AG20443 (cell line): ENCODE data around the gene BRMS1.
A peak's percentile ranks its signal among the peaks of the same experiment; 100 is the strongest.
"Not testable (repeated sequence)": the region's sequence is repeated elsewhere in the genome, so short reads cannot be mapped to it uniquely, and the experiment has no call there.

Experiments
- DNase-seq: peaks from one replicate; pipeline ENCODE4 v3.0.0; 2012; ENCODE audit warnings: low spot score, mixed read lengths

The BRMS1 gene, protein sequence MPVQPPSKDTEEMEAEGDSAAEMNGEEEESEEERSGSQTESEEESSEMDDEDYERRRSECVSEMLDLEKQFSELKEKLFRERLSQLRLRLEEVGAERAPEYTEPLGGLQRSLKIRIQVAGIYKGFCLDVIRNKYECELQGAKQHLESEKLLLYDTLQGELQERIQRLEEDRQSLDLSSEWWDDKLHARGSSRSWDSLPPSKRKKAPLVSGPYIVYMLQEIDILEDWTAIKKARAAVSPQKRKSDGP

DNA sequence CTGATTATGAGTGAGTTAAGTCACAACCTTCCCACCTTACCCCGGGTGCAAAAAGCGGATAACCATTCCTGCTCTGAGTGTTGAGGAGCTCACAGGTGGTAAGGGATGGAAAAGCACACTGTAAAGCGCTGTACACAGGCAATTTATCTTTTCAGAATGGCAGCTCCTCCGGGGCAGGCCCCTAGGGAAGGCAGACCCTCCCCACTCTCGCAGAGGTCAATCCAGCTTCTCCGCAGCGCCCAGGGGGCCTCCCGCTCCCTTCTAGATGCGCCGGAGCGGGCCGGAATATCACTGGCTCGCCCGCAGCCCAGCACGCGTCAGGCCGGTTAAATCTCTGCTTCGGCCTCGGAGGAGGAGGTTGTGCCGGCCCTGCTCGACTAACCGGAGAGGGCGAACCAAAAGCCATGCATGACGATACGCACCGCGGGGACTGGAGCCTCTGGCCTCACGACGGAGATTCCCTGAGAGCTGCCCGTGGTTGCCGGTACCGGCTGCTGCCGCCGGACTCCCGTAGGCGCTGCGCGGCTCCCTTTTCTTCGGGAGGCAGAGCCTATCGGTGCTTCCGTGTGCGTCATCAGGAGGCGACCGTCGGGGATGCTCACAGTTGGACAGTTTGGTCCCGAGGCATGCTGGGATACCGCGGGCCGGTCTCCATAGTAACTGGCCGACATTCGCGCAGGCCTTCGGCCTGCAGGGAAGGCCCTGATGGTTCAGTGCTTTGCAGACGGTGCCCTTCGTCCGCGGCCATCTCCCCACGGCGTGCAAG is at the start of gene BRMS1:
Gene BRMS1 (minus strand): TSS at position 555 of the 766 bp plus-strand sequence. CDS start 2,870 bp downstream, outside the sequence.
- DNase-seq: peak; percentile 95

DNA sequence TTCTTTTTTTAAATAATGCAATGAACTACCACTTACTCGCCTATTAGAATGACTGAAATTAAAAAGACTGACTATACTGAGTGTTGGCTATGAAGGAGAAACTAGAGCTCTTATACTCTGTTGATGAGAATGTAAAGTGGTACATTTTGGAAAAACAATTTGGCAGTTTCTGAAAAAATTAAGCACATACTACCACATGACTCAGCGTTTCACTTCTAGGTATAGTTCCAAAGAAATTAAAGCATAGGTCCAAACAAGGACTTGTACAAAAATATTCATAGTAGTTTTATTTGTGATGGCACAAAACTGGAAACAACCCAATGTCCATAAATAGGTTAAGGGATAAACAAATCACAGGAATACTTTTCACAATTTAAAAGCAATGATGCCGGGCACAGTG is 49.0 kb upstream of the BRMS1 start:
- no peak for DNase-seq

DNA sequence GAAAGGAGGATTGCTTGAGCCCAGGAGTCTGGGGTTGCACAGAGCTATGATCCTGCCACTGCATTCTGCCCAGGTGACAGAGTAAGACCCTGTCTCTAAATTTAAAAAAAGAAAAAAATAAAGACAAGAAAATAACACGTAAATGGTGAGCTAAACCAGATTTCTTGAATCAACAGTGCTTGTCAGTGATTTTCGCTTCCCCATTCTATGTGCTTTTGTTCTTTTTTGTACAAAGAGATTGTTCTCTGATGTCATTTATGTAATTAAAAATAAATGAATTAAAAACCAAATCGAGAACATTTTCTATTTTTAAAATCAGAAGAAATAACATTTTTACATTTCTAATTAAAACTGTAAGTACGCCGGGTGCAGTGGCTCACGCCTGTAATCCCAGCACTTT is 46.4 kb upstream of the BRMS1 start:
- no peak for DNase-seq

DNA sequence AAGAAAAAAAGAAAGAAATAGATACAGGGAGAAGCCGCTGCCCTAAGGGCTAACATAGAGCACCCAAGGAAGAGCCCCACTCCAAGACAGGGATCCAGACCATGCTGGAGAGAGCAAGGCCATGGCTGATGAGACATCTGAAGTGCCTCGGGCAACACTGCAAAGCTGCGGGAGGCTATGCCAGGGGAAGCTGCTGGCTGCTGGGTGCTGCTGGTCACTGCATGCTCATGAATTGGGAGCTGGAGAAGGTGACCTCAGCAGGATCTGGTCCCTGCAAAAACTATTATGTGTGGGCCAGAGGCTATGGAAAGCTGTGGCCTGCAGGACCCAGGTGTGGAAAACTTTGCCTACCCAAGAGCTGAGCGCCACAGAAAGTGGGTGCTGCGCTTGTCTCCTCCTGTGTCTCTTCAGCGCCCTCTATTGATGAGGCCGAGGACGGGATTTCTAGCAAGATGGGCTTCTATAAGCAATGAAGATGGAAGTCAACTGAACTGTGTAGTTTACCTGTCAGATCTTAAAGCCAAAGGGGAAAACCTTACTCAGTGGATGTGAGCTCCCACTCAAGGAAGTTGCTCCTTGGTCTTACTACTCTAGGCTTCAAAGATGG is 44.0 kb upstream of the BRMS1 start:
- peak; percentile 69 for DNase-seq

DNA sequence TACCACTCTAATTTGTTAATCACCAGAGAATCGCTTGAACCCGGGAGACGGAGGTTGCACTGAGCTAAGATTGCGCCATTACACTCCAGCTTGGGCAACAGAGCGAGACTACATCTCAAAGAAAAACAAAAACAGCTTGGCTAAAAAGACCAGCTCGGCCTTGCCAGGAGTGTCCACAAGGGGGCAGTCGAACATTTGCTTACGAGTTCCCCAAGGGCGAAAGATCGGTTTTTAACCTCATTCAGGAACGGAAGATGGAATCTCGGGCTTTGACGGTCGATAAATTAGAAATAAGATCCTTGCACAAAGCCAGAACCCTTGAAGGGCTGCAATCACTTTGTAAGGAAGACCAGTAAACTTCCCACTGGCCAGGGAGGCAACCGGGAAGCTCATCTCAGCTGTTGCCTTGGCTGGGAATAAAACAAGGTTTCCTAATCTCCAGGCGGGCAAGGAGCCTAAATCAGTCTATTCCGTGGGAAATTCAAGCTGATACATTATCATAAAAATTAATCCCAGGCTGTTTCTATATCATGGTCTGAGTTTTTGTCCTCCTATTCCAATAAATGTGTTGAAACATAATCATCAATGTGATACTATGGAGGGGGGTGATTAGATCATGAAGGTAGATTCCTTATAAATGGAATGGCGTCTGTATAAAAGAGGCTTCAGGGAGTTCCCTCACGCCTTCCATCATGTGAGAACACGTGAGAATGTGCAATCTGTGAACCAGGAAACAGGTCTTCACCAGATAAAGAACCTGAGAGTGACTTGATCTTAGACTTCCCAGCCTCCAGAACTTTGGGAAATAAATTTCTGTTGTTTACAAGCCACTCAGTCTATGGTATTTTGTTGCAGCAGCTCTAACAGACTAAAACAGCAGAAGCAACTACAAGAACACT is 41.5 kb upstream of the BRMS1 start:
- DNase-seq: peak; percentile 77

DNA sequence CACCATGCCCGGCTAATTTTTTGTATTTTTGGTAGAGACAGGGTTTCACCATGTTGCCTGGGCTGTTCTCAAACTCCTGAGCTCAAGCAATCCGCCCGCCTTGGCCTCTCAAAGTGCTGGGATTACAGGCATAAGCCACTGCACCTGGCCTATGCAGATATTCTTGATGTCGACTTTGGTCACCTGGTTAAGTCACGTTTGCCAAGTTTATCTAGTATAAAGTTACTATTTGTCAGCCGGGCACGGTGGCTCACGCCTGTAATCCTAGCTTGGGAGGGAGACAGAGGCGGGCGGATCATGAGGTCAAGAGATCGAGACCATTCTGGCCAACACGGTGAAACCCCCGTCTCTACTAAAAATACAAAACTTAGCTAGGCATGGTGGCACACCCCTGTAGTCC is 39.4 kb upstream of the BRMS1 start:
- DNase-seq: not testable (repeated sequence)

DNA sequence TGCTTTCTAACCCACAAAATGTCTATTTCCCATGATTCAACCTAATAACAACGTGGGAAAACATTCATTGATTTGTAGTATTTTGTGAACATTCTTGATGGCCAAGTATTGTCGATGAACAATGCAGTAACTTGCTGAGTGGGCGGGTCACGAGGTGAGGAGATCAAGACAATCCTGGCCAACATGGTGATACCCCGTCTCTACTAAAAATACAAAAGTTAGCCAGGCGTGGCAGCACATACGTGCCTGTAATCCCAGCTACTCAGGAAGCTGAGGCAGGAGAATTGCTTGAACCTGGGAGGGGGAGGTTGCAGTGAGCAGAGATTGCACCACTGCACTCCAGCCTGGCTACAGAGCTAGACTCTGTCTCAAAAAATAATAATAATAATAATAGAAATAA is 35.4 kb upstream of the BRMS1 start:
- not testable (repeated sequence) for DNase-seq

DNA sequence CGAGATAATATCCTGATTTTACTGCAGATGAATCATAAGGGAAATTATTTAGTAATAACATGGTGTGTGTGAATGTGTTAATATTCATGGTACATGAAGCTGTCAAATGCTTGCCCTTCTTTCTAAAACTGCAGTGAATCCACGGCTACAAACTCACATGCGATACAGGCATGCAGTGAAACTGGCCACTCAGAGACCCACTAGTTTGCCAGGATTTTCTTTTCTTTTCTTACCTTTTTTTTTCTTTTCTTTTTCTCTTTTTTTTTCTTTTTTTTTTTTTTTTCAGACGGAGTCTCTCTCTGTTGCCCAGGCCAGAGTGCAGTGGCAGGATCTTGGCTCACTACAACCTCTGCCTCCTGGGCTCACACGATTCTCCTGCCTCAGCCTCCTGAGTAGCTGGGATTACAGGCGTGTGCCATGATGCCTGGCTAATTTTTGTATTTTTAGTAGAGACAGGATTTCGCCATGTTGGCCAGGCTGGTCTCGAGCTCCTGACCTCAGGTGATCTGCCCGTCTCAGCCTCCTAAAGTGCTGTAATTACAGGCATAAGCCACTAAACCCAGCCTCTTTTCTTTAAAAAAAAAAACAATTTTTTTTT is 28.9 kb upstream of the BRMS1 start:
- not testable (repeated sequence) for DNase-seq

DNA sequence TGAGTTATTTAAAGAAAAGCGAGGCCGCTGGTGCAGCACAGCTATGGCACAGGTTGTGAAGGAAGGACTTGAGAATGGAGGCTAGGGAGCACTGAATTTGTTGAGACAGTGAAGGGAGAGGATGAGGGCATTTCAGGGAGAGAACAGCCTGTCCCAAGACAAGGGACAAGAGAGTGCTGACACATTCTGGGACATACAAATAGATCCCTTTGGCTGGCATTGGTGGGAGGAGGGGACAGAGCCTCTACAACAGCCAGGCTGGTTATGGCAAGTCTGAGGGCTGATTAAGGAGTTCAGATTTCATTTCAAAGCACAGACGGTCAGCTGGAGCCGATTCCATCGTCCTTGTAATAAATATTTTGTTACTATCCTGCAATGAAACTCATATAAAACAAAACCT is 28.4 kb upstream of the BRMS1 start:
- no peak for DNase-seq

DNA sequence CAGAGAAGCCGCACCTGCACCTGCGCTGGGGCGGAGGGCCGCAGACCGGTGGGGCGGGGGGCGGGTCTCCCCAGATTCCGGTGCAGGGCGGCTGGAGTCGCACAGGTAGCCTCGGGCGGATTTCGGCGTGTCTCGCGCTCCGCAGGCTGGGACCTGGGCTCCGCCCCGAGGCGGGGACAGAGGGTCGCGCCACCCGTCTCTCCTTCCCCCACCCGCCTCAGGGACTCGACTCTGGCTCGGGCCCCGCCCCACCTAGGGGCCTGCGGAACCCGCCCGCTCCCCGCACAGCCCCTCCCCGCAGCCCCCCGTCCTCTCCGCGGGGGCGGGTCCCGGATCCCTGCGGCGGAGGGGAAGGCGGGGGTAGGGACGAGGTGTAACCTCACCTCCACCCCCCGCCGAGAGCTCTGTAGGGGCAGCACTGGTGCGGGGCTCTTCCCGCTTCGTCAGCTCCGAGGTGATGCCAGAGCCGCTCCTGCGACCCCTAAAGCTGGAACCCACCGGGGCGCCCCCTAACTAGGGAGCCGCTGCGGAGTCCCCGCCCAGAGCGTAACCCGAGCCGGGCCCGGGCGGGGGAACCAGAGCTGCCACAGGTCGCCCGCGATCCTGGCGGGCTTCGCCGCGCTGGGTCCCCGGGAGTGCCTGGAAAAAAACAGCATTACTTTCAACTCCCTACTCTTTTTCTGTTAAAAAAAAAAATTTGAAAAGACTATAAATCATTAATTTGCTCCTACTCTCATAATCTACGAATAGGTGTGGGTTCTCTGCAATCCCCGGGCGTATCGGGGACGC is 26.9 kb upstream of the BRMS1 start, which contains the start of gene SLC29A2:
Gene SLC29A2 (minus strand): TSS at position 134 of the 789 bp plus-strand sequence. CDS start 169 bp downstream, outside the sequence.
- peak; percentile 45 for DNase-seq

DNA sequence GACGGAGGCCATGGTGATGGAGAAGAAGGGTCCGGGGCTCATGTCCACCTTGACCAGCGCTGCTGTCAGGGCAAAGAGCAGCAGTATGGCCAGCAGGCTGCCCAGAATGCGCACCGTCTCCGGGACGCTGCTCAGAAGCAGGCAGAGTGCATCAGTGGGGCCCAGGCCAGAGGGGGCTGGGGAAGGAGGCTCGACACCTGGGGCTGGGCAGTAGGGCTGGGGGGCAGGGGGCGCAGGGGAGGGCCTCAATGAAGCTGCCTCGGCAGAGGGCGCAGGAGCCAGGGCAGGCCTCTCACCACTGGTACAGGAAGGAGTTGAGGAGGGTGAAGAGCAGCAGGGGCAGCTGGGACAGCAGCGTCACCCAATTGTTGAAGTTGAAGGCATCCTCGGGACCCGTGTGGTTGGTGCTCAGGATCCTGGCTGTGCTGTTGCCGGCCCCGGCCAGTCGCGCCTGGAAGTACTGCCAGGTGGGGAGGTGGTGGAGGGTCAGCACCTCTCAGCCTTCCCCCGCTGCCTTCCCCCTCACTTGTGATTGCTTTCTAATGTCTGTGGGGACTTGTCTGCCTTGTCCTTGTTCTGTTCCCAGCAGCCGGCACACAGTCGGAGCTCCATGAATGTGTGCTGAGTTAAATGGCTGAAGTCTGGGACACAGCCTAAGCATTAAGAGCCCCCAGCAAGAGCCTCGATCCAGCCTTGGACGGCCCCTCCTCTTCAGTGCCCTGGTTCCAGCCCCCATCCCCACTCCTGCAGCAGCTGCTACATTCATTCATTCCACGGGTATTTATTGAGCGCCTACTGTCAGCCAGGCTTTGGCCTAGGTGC is 24.4 kb upstream of the BRMS1 start:
- no peak for DNase-seq

DNA sequence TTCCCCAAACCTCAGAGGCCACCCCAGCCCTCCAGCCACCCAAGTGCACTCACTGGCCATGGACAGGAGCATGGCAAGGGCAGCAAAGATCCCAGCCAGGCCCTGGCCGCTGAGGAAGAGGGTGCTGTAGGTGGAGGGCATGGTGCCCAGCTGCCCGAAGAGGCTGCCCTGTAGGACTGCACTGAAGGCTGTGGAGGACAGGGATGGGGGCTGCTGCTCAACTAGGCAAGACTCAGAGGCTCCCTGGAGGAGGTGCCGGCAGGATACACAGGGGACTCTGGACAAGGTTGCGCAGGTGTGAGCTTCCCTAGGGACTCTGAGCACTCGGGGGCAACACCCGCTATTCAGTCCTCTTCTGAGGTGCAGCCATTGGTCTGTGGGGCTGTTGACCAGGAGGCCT is 23.6 kb upstream of the BRMS1 start:
- DNase-seq: no peak

DNA sequence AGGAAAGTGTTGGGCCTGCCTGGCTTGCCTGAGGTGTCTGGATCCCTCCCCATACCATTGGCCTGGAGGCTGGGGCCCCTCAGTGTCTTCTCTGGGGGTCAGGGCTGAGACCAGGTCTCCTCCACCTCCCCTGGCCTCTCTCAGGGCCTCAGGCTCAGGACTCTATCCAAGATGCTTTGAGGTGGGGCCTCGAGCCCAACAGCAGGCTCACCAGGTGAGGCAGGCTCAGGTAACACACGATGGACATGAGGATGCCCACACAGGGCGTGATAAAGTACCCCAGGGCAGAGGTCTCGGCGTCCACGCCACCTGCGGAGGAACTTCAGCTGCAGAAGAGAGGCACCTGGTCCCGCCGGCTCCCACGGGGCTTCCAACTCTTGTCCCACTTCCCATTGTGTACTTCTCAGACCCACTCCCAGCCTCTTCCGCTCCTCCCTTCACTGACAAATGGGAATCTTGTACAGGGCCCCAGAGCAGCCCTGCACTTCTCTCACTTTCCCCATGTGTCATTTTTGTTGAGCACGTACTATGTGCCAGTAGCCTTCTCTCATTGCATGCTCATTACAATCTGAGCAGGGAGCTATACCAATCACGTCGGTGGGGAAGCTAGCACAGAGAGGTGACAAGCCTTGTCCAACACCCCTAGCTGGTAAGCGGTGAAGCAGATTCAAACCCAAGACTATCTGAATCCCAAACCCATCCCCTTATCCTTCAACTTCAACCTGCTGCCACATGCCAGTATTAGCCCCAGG is 22.8 kb upstream of the BRMS1 start:
- no peak for DNase-seq

DNA sequence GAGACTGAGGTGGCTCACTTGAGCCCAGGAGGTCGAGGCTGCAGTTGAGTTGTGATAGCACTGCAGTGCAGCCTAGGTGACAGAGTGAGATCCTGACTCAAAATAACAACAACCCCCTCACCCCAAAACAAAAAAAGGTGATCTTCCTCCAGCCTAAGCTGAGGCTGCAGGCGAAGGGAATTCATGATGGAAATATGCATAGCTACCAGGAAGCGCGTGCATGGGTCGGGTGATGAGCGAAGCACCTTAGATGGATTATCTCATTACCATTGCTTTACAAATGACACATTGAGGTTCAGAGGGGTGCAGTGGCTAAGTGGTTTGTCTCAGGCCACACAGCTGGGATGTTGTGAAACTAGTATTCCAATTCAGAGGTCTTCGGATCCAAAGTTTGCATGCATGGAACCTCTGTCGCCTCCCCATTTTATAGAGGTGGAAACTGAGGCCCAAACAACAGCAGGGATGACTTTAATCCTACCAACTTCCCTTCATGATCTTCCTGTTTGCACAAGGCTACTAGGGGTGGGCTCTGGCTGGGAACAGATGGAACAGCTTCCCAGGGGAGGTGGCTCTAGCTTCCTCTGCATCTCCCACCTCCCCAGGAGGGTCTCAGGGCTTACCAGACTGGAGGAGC is 22.1 kb upstream of the BRMS1 start:
- DNase-seq: no peak

DNA sequence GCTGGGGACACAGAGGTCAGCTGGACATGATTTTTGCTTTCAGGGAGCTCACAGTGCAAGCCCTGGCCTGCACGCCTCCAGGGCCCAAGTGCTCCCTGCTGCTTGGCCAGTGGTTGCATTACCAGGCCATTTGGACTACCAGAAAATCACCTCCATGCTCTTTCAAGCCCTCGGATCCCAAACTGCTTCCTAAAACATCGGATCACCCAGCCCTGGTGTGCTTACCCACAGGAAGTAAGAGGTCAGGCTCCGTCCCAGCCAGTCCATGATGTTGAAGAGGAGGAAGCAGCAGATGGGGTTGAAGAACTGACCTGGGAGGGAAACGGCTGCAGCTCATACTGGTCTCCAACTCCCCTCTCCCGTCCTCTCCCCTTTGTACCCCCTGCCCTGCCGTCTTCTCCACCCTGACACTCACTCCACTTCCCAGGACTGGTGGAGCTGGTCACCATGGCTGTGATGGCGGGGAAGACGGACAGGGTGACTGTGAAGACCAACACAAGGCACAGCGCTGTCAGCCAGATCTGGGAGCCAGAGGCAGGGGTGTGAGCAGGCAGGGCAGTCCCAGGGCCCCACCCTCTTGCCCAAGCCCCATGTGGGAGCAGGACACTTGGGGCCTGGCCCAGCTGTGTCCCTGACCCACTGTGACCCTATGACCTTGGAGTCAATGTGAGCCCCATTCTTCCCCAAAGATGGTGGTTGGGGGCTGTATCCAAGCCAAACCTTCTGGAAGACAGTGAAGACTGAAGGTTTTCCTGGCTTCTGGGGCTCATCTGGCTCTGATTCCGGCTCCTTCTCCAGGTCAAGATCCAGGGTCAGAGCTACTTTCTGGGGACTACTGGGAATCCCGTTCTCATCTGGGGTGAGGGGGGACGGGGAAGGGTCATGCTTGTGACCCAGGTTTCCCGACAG is 21.1 kb upstream of the BRMS1 start:
- no peak for DNase-seq

DNA sequence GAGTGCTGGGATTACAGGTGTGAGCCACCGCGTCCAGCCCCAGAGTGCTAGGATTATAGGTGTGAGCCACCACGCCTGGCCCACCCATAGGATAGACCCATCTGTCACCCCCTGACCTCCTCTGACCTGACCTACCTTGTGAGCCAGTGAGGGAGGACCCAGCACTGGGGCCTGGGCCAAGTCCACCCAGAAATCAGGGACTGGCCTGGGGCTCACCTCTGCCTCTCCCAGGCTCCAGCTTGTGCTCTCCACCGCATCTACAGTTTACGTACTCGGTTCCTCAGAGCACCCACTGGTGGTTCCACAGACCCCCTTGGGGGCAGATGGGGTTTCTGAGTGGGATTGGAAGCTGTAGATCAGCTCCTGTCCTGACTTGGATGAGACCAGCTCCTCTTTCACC is 20.3 kb upstream of the BRMS1 start:
- no peak for DNase-seq

DNA sequence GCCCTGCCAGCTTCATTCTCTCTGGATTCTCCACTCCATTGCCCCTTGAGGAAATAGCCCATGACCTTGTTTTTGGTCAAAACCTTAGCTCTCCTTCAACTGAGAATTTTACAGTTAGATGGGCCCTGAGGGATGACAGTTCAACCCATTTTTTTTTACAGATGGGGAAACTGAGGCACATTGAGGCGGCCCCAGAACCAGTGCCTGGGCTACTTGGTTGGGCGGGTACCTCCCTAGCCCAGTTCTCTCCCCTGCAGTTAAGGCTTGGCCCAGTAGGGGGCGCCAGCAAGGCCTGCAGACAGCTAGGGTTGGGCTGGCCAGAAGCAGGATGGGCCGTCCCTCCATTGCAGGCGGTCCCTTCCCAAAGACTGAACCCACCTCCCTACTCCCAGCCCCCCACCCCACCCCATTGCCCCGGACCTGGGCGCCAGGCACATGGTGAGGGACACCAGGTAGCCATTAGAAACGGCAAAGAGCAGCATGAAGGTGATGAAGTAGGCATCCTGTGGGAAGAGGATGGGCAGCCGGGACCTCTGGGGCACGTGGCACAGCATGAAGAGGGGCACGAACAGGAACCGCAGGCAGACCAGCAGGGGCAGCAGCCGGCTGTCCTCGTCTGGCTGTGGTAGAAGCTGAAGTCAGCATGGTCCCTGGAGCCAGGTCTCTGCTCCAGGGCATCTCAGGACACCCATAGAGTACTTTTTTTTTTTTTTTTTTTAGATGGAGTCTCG is 19.1 kb upstream of the BRMS1 start:
- peak; percentile 66 for DNase-seq
